Measurements from ENCODE around the gene SMIM41.

- TF ChIP-seq POLR2A (IDR thresholded peaks at IDR 0.05), result no peak
- TF ChIP-seq CTCF (IDR thresholded peaks at IDR 0.05 in 8 of 11, conservative IDR thresholded peaks at IDR 0.05 in 3 of 11), result no peak
- TF ChIP-seq POLR2AphosphoS5 (IDR thresholded peaks at IDR 0.05), result no peak
Measured at GRCh38 chr12:52146822-52147366, 67.4 kb downstream of the SMIM41 start.
